Caco-2 (cell line): ENCODE data around the gene HMCES. TPM values are rescaled to one million over a fixed set of nuclear protein-coding genes. Genes with fewer than 3 reads are reported as not detected.
A peak's percentile ranks its signal among the peaks of the same experiment; 100 is the strongest.

Source experiments
- BruUV-seq: library from RNA; stranded (reverse); fragments of 400-500 nt; replicated peaks from 2 replicates; lab custom pipeline; 2021; lab: Mats Ljungman, UMichigan
- CTCF ChIA-PET: fragments of 300-600 bp; sonication (Branson Sonifier 250); formaldehyde crosslinking; loops from one replicate; lab custom pipeline; 2022; ENCODE audit warnings: antibody characterized with exemption; lab: Charles Lee
- POLR2A ChIA-PET: fragments of 300-600 bp; sonication (Branson Sonifier 250); formaldehyde crosslinking; loops from one replicate; lab custom pipeline; 2022; ENCODE audit warnings: antibody characterized with exemption; lab: Charles Lee
- DNase-seq, 2 experiments: peaks; one replicate each; pipeline versions ENCODE4 v3.0.0 to v3.0.0-alpha.2; 2020 to 2022
- H3K27me3 ChIP-seq: replicated peaks from 2 replicates; pipeline ENCODE4 v1.6.0; 2011; ENCODE audit warnings: low read length; ENCODE audit not compliant: control insufficient read depth, insufficient read depth
- H3K36me3 ChIP-seq: 2 replicates; pipeline ENCODE4 v1.5.1; 2011; ENCODE audit warnings: low read length; ENCODE audit not compliant: control insufficient read depth, insufficient read depth
- H3K4me1 ChIP-seq: fragments of 250-450 bp; sonication (Bioruptor Pico); 2 replicates; pipeline ENCODE4 v1.5.1; 2020; ENCODE audit warnings: mild to moderate bottlenecking
- H3K4me3 ChIP-seq: 2 replicates; pipeline ENCODE4 v1.5.1; 2011; ENCODE audit warnings: low read depth, mild to moderate bottlenecking, control low read depth, low read length
- H3K9me3 ChIP-seq: fragments of 250-450 bp; sonication (Bioruptor Pico); 2 replicates; pipeline ENCODE4 v1.5.1; 2020; ENCODE audit warnings: mild to moderate bottlenecking, moderate library complexity
- H3K27ac Mint-ChIP-seq: one replicate; pipeline ENCODE4 v1.8.0; 2022; ENCODE audit warnings: mixed read lengths; ENCODE audit not compliant: unreplicated experiment
- H3K27me3 Mint-ChIP-seq: one replicate; pipeline ENCODE4 v1.8.0; 2022; ENCODE audit warnings: mixed read lengths; ENCODE audit not compliant: insufficient read depth, unreplicated experiment
- H3K36me3 Mint-ChIP-seq: one replicate; pipeline ENCODE4 v1.8.0; 2022; ENCODE audit warnings: mild to moderate bottlenecking, mixed read lengths; ENCODE audit not compliant: insufficient read depth, unreplicated experiment
- H3K4me1 Mint-ChIP-seq: one replicate; pipeline ENCODE4 v1.8.0; 2022; ENCODE audit warnings: low read depth, mixed read lengths; ENCODE audit not compliant: unreplicated experiment
- H3K4me3 Mint-ChIP-seq: one replicate; pipeline ENCODE4 v1.8.0; 2022; ENCODE audit warnings: mild to moderate bottlenecking, moderate library complexity, mixed read lengths; ENCODE audit not compliant: unreplicated experiment
- H3K9me3 Mint-ChIP-seq: one replicate; pipeline ENCODE4 v1.8.0; 2022; ENCODE audit warnings: mixed read lengths; ENCODE audit not compliant: unreplicated experiment
- CTCF ChIP-seq, 2 experiments: fragments of 200-600 bp in 1 of 2; IDR thresholded peaks; 1 replicate in 1 of 2; 2 replicates in 1 of 2; pipeline versions ENCODE4 v1.5.1 to v1.8.0; 2011 to 2022; ENCODE audit warnings: antibody characterized with exemption in 1 of 2, control low read depth in 1 of 2, inconsistent platforms in 1 of 2, low read depth in 1 of 2, low read length in 1 of 2, mild to moderate bottlenecking in 1 of 2, moderate library complexity in 1 of 2; ENCODE audit not compliant: insufficient read depth in 1 of 2, severe bottlenecking in 1 of 2, unreplicated experiment in 1 of 2
- intact Hi-C: fragments of 100-400 bp; cut with micrococcal nuclease; formaldehyde crosslinking; loops from one replicate; pipeline ENCODE4 v1.10.0; 2022; ENCODE audit not compliant: unreplicated experiment
- total RNA-seq: library from RNA; stranded (reverse); gene quantifications from 2 replicates; pipeline ENCODE4 v1.2.3, GENCODE V29; 2022

The HMCES gene
- total RNA-seq, 1 experiment from 2014 or later, result 47.7 TPM

GRCh38 chr3:129317014-129317771, 38.5 kb downstream of the HMCES start:
- CTCF ChIA-PET, result interaction anchor here (1.0 to 1.8 kb wide), 5 partner anchors 9 to 347 kb away, joined by 3 to 6 read pairs (median 4); partner anchors contain the start of gene HMCES
- Mint-ChIP-seq H3K4me3 (peak overlapping the region; percentile 89), H3K36me3 (peaks cover 34% of the 10 kb centered on the region), H3K4me1 (peaks cover 7% of the 10 kb centered on the region), H3K27ac (no peak overlapping the region), H3K27me3 (no peaks in the 10 kb centered on the region), H3K9me3 (no peaks in the 10 kb centered on the region)
- no peaks in the 10 kb centered on the region for H3K36me3 ChIP-seq
- no peak for DNase-seq
- intact Hi-C loops, result loop anchor here (10.0 kb wide), 1 partner anchor 192 kb away; the partner anchor contains the start of gene RAB43
- H3K9me3 ChIP-seq, result no peaks in the 10 kb centered on the region
- TF ChIP-seq CTCF (IDR thresholded peaks at IDR 0.05; ENCODE audit: insufficient read depth in 1 of 2, low read depth in 1 of 2, low read length in 1 of 2, severe bottlenecking in 1 of 2, unreplicated experiment in 1 of 2), result no peak
- BruUV-seq, result no TSS peak
- H3K4me1 ChIP-seq, result peaks cover 11% of the 10 kb centered on the region
- H3K4me3 ChIP-seq, result peak overlapping the region; percentile 96
- POLR2A ChIA-PET, result interaction anchor here (1.4 kb wide), 1 partner anchor 68 kb away, joined by 8 read pairs; the partner anchor contains the start of gene COPG1
- no peaks in the 10 kb centered on the region for H3K27me3 ChIP-seq

GRCh38 chr3:129317848-129318247, 39.2 kb downstream of the HMCES start:
- POLR2A ChIA-PET, result no interaction called here

GRCh38 chr3:129318921-129319320, 40.3 kb downstream of the HMCES start:
- CTCF ChIA-PET, result no interaction called here
- Mint-ChIP-seq H3K27me3 (no peaks in the 10 kb centered on the region), H3K4me1 (peaks cover 3% of the 10 kb centered on the region), H3K36me3 (peaks cover 24% of the 10 kb centered on the region), H3K27ac (no peak overlapping the region), H3K9me3 (no peaks in the 10 kb centered on the region), H3K4me3 (no peak overlapping the region)
- intact Hi-C loops, result loop anchor here (10.0 kb wide), 1 partner anchor 194 kb away; the partner anchor contains the start of gene RAB43
- TF ChIP-seq CTCF (IDR thresholded peaks at IDR 0.05; ENCODE audit: insufficient read depth in 1 of 2, low read depth in 1 of 2, low read length in 1 of 2, severe bottlenecking in 1 of 2, unreplicated experiment in 1 of 2), result no peak
- Histone ChIP-seq H3K27me3 (no peaks in the 10 kb centered on the region), H3K4me3 (no peak overlapping the region), H3K36me3 (no peaks in the 10 kb centered on the region), H3K9me3 (no peaks in the 10 kb centered on the region), H3K4me1 (peaks cover 9% of the 10 kb centered on the region)
- POLR2A ChIA-PET, result no interaction called here
- BruUV-seq, result no TSS peak
- no peak for DNase-seq

More at GRCh38 chr3:129317848-129318247, 39.2 kb downstream of the HMCES start:
- no TSS peak for BruUV-seq
- H3K27me3 Mint-ChIP-seq, result no peaks in the 10 kb centered on the region
- H3K9me3 ChIP-seq, result no peaks in the 10 kb centered on the region
- peaks cover 7% of the 10 kb centered on the region for H3K4me1 Mint-ChIP-seq
- no peaks in the 10 kb centered on the region for H3K36me3 ChIP-seq
- no peak for DNase-seq
- H3K36me3 Mint-ChIP-seq, result peaks cover 33% of the 10 kb centered on the region
- no peak overlapping the region for H3K4me3 Mint-ChIP-seq
- H3K4me3 ChIP-seq, result no peak overlapping the region
- no peaks in the 10 kb centered on the region for H3K9me3 Mint-ChIP-seq
- H3K27ac Mint-ChIP-seq, result no peak overlapping the region
- H3K4me1 ChIP-seq, result peaks cover 11% of the 10 kb centered on the region
- intact Hi-C loops, result loop anchor here (10.0 kb wide), 1 partner anchor 193 kb away; the partner anchor contains the start of gene RAB43
- TF ChIP-seq CTCF (IDR thresholded peaks at IDR 0.05; ENCODE audit: insufficient read depth in 1 of 2, low read depth in 1 of 2, low read length in 1 of 2, severe bottlenecking in 1 of 2, unreplicated experiment in 1 of 2), result no peak
- no peaks in the 10 kb centered on the region for H3K27me3 ChIP-seq
- CTCF ChIA-PET, result no interaction called here
